ENCODE measurements around the gene DZIP1L.

DNA sequence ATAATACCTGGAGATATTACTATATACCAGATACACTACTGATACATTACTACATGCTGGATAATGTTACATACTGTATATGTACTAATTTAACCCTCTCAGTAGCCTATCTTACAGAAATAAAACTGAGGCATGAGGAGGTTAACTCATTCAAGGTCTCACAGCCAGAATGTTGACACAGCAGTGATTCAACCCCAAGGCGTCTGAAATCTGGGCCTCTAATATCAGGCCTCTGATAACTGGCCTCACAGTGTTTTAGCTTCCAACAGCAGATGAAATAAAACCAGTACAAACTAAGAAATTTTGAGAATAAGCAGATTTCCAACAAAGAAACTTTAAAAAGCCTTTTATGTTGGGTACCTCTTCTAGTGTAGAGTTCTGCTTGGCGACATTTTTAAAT lies 23.4 kb downstream of the DZIP1L start:
- TF ChIP-seq, protein P1, sequence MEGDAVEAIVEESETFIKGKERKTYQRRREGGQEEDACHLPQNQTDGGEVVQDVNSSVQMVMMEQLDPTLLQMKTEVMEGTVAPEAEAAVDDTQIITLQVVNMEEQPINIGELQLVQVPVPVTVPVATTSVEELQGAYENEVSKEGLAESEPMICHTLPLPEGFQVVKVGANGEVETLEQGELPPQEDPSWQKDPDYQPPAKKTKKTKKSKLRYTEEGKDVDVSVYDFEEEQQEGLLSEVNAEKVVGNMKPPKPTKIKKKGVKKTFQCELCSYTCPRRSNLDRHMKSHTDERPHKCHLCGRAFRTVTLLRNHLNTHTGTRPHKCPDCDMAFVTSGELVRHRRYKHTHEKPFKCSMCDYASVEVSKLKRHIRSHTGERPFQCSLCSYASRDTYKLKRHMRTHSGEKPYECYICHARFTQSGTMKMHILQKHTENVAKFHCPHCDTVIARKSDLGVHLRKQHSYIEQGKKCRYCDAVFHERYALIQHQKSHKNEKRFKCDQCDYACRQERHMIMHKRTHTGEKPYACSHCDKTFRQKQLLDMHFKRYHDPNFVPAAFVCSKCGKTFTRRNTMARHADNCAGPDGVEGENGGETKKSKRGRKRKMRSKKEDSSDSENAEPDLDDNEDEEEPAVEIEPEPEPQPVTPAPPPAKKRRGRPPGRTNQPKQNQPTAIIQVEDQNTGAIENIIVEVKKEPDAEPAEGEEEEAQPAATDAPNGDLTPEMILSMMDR (IDR thresholded peaks at IDR 0.05; ENCODE audit: borderline replicate concordance, extremely low read depth, low read length, poor library complexity, severe bottlenecking) = no peak
- TF ChIP-seq EZH2 (IDR thresholded peaks at IDR 0.05; ENCODE audit: borderline replicate concordance, low read depth, low read length, severe bottlenecking) = no peak

Measured in DND-41 (cell line).